Smooth muscle cell (in vitro differentiated cells): ENCODE results near the gene KYNU. TPM values are rescaled to one million over a fixed set of nuclear protein-coding genes. Genes with fewer than 3 reads are reported as not detected.

Experiments used
- DNase-seq: peaks from one replicate; lab custom pipeline; 2025; ENCODE audit not compliant: unreplicated experiment; lab: John Stamatoyannopoulos, UW
- H2AFZ ChIP-seq: fragments of 200-600 bp; sonication (generic); 2 replicates; pipeline ENCODE4 v1.6.0; 2016; ENCODE audit warnings: antibody characterized with exemption, low read depth, mild to moderate bottlenecking
- H3F3A ChIP-seq: fragments of 200-600 bp; sonication (generic); 2 replicates; pipeline ENCODE4 v1.6.0; 2017; ENCODE audit warnings: antibody characterized with exemption, low read depth
- H3K27ac ChIP-seq: fragments of 200-600 bp; sonication (generic); 2 replicates; pipeline ENCODE4 v1.5.1; 2016; ENCODE audit warnings: low read depth, mild to moderate bottlenecking
- H3K27me3 ChIP-seq: fragments of 200-600 bp; sonication (generic); 2 replicates; pipeline ENCODE4 v1.6.1; 2016; ENCODE audit warnings: low read depth, mild to moderate bottlenecking
- H3K36me3 ChIP-seq: fragments of 200-600 bp; sonication (generic); 2 replicates; pipeline ENCODE4 v1.5.1; 2016; ENCODE audit warnings: low read depth
- H3K4me1 ChIP-seq: fragments of 200-600 bp; sonication (generic); 2 replicates; pipeline ENCODE4 v1.5.1; 2016; ENCODE audit warnings: low read depth
- H3K4me2 ChIP-seq: fragments of 200-600 bp; sonication (generic); 2 replicates; pipeline ENCODE4 v1.6.0; 2016; ENCODE audit warnings: mild to moderate bottlenecking
- H3K4me3 ChIP-seq: fragments of 200-600 bp; sonication (generic); 2 replicates; pipeline ENCODE4 v1.5.1; 2016; ENCODE audit warnings: mild to moderate bottlenecking
- H3K79me2 ChIP-seq: fragments of 200-600 bp; sonication (generic); 2 replicates; pipeline ENCODE4 v1.6.0; 2016; ENCODE audit warnings: low read depth, mild to moderate bottlenecking
- H3K9ac ChIP-seq: fragments of 200-600 bp; sonication (generic); 2 replicates; pipeline ENCODE4 v1.6.0; 2016; ENCODE audit warnings: low read depth
- H3K9me3 ChIP-seq: fragments of 200-600 bp; sonication (generic); replicated peaks from 2 replicates; pipeline ENCODE4 v1.5.1; 2016; ENCODE audit warnings: low read depth
- H4K20me1 ChIP-seq: fragments of 200-600 bp; sonication (generic); 2 replicates; pipeline ENCODE4 v1.6.0; 2016; ENCODE audit warnings: low read depth
- CTCF ChIP-seq: fragments of 200-600 bp; sonication (generic); IDR thresholded peaks from 2 replicates; pipeline ENCODE4 v1.5.1; 2017; ENCODE audit warnings: borderline replicate concordance, mild to moderate bottlenecking, antibody characterized with exemption; ENCODE audit not compliant: insufficient read depth, poor library complexity, severe bottlenecking
- WGBS: methylation state at CpG from one replicate; pipeline ENCODE4 v1.1.7; 2016; ENCODE audit warnings: low lambda C conversion rate; 5-methylcytosine and 5-hydroxymethylcytosine counted together
- polyA plus RNA-seq: library from polyadenylated mRNA; unstranded; fragments of >200 nt; fragmentation: Nextera tagmentation; extraction: Ambion mirVana; gene quantifications from 2 replicates; pipeline ENCODE4 v1.2.1, GENCODE V29; 2016
- total RNA-seq: library from RNA; depleted of rRNA; stranded (reverse); fragments of >200 nt; gene quantifications from 2 replicates; pipeline ENCODE4 v1.2.3, GENCODE V29; 2014

Gene KYNU
- total and polyA plus RNA-seq, 2 experiments from 2014 or later, result 5.7 to 16.0 TPM

- H4K20me1 ChIP-seq, result no peaks in the 10 kb centered on the region
- no peak overlapping the region for H3K9ac ChIP-seq
- no peaks in the 10 kb centered on the region for H3K79me2 ChIP-seq
- peak overlapping the region; percentile 2 for H2AFZ ChIP-seq
- H3F3A ChIP-seq, result peaks cover 6% of the 10 kb centered on the region
- H3K9me3 ChIP-seq, result no peaks in the 10 kb centered on the region
- H3K4me3 ChIP-seq, result no peak overlapping the region
- H3K27me3 ChIP-seq, result no peaks in the 10 kb centered on the region
- DNase-seq, result no peak
- H3K4me2 ChIP-seq, result no peak overlapping the region
- H3K27ac ChIP-seq, result no peak overlapping the region
- no peak for TF ChIP-seq CTCF
- 83% methylated on average over 6 of the region's 6 CpGs for WGBS
- peaks cover 9% of the 10 kb centered on the region for H3K4me1 ChIP-seq
- H3K36me3 ChIP-seq, result no peaks in the 10 kb centered on the region
Measured at GRCh38 chr2:142853912-142854311, 23.6 kb upstream of the KYNU start.

GRCh38 chr2:142857256-142858164 lies 20.0 kb upstream of the KYNU start:
- no peaks in the 10 kb centered on the region for H3K36me3 ChIP-seq
- no peaks in the 10 kb centered on the region for H4K20me1 ChIP-seq
- no peaks in the 10 kb centered on the region for H3K79me2 ChIP-seq
- 75% methylated on average over 5 of the region's 5 CpGs for WGBS
- no peak overlapping the region for H3K9ac ChIP-seq
- no peaks in the 10 kb centered on the region for H3K9me3 ChIP-seq
- peaks cover 6% of the 10 kb centered on the region for H3F3A ChIP-seq
- no peak for DNase-seq
- no peak for TF ChIP-seq CTCF
- no peak overlapping the region for H3K4me3 ChIP-seq
- H3K27ac ChIP-seq, result peak overlapping the region; percentile 66
- H3K4me1 ChIP-seq, result peaks cover 9% of the 10 kb centered on the region
- H3K4me2 ChIP-seq, result peak overlapping the region; percentile 67
- no peaks in the 10 kb centered on the region for H3K27me3 ChIP-seq
- peak overlapping the region; percentile 15 for H2AFZ ChIP-seq

- Histone ChIP-seq H3F3A (peaks cover 12% of the 10 kb centered on the region), H4K20me1 (no peaks in the 10 kb centered on the region), H3K27me3 (no peaks in the 10 kb centered on the region), H3K9me3 (no peaks in the 10 kb centered on the region), H3K79me2 (no peaks in the 10 kb centered on the region), H3K9ac (no peak overlapping the region), H2AFZ (peak overlapping the region; percentile 4), H3K36me3 (no peaks in the 10 kb centered on the region), H3K4me3 (no peak overlapping the region), H3K27ac (peak overlapping the region; percentile 66), H3K4me1 (peaks cover 14% of the 10 kb centered on the region), H3K4me2 (no peak overlapping the region)
- TF ChIP-seq CTCF, result no peak
- DNase-seq, result no peak
- 83% methylated on average over 1 of the region's 1 CpG for WGBS
Measured at GRCh38 chr2:142858961-142859360, 18.5 kb upstream of the KYNU start.
